K562 (cell line): ENCODE results near the gene SPATA2L. TPM values are rescaled to one million over a fixed set of nuclear protein-coding genes. Genes with fewer than 3 reads are reported as not detected.

Source experiments
- ATAC-seq: fragments of 200-7000 bp; cut with Tn5 transposase; 3 replicates; pipeline ENCODE4 v1.9.1; 2020; ENCODE audit warnings: moderate library complexity
- BruUV-seq: library from RNA; stranded (reverse); fragments of 400-500 nt; replicated peaks from 2 replicates; lab custom pipeline; 2021; lab: Mats Ljungman, UMichigan
- CTCF ChIA-PET: fragments of 300-600 bp; formaldehyde crosslinking; extraction: SDS; loops from one replicate; lab custom pipeline; 2021; ENCODE audit warnings: low intra/inter-chr PET ratio; lab: Yijun Ruan, JAX
- POLR2A ChIA-PET: fragments of 300-600, 350-650 bp; sonication (Branson Sonifier 250); formaldehyde crosslinking; extraction: SDS; loops from one replicate; lab custom pipeline; 2021; ENCODE audit warnings: antibody characterized with exemption, inconsistent platforms; lab: Yijun Ruan, JAX
- DNase-seq, 4 experiments: peaks; one replicate each; pipeline versions ENCODE4 v3.0.0 to v3.0.0-alpha.2; 2011 to 2018; ENCODE audit warnings: low spot score in 3 of 4, mixed read lengths in 3 of 4; ENCODE audit errors: extremely low read depth in 1 of 4
- FAIRE-seq: peaks from 2 replicates; lab custom pipeline; 2011; peaks lifted over from hg19 to GRCh38; lab: Jason Lieb, UNC
- H2AFZ ChIP-seq: 2 replicates; pipeline ENCODE4 v1.6.0; 2011; ENCODE audit warnings: low read depth, low read length, control low read depth, inconsistent platforms
- H3K27ac ChIP-seq: fragments of 200-600 bp; 3 replicates; pipeline ENCODE4 v1.8.0; 2011; ENCODE audit warnings: low read depth, mild to moderate bottlenecking, control low read depth, inconsistent platforms, low read length, moderate library complexity, mixed read lengths; ENCODE audit errors: extremely low read depth
- H3K27me3 ChIP-seq, 2 experiments: fragments of 300-600 bp in 1 of 2; 2 replicates in 1 of 2; 3 replicates in 1 of 2; pipeline versions ENCODE4 v1.6.0 to v1.8.0; 2011; ENCODE audit warnings: inconsistent platforms in 2 of 2, low read length in 2 of 2, mild to moderate bottlenecking in 1 of 2, mixed read lengths in 1 of 2, moderate library complexity in 1 of 2; ENCODE audit not compliant: control insufficient read depth in 2 of 2, insufficient read depth in 2 of 2
- H3K36me3 ChIP-seq: fragments of 300-600 bp; 3 replicates; pipeline ENCODE4 v1.8.0; 2011; ENCODE audit warnings: mild to moderate bottlenecking, low read length, inconsistent platforms; ENCODE audit not compliant: control insufficient read depth, insufficient read depth
- H3K4me1 ChIP-seq, 2 experiments: fragments of 200-600 bp in 1 of 2; replicated peaks in 1 of 2; 2 replicates in 1 of 2; 3 replicates in 1 of 2; pipeline versions ENCODE4 v1.5.1 to v1.8.0; 2011; ENCODE audit warnings: inconsistent platforms in 2 of 2, low read length in 2 of 2, mild to moderate bottlenecking in 1 of 2, mixed read lengths in 1 of 2, moderate library complexity in 1 of 2; ENCODE audit not compliant: control insufficient read depth in 2 of 2, insufficient read depth in 2 of 2
- H3K4me2 ChIP-seq: 2 replicates; pipeline ENCODE4 v1.6.1; 2011; ENCODE audit warnings: low read length, control low read depth, inconsistent platforms, mixed read lengths; ENCODE audit not compliant: insufficient read depth
- H3K4me3 ChIP-seq: fragments of 200-600 bp; sonication (generic), shearing (Covaris generic); 2 replicates; pipeline ENCODE4 v1.5.1; 2016; ENCODE audit warnings: control low read depth, inconsistent platforms
- H3K79me2 ChIP-seq: fragments of 200-600 bp; 3 replicates; pipeline ENCODE4 v1.8.0; 2011; ENCODE audit warnings: low read length, inconsistent platforms; ENCODE audit not compliant: control insufficient read depth, insufficient read depth
- H3K9ac ChIP-seq, 2 experiments: 2 replicates each; pipeline versions ENCODE4 v1.6.0 to v1.6.1; 2011; ENCODE audit warnings: low read depth in 2 of 2, low read length in 2 of 2, control low read depth in 1 of 2, inconsistent platforms in 1 of 2, mild to moderate bottlenecking in 1 of 2, mixed read lengths in 1 of 2; ENCODE audit not compliant: insufficient read depth in 1 of 2
- H3K9me1 ChIP-seq: one replicate; pipeline ENCODE4 v1.6.0; 2011; ENCODE audit warnings: inconsistent platforms, mild to moderate bottlenecking, low read length, moderate library complexity; ENCODE audit not compliant: control insufficient read depth, insufficient read depth
- H3K9me3 ChIP-seq: replicated peaks from 2 replicates; pipeline ENCODE4 v1.5.1; 2011; ENCODE audit warnings: low read depth, low read length, inconsistent platforms; ENCODE audit not compliant: control insufficient read depth, insufficient read depth
- H4K20me1 ChIP-seq: replicated peaks from 2 replicates; pipeline ENCODE4 v1.6.1; 2011; ENCODE audit warnings: low read length, inconsistent platforms, mixed read lengths; ENCODE audit not compliant: control insufficient read depth, insufficient read depth
- ARNT ChIP-seq, 2 experiments: fragments of 450-650 bp; IDR thresholded peaks; 2 replicates each; pipeline ENCODE4 v1.6.1; 2016; ENCODE audit warnings: mild to moderate bottlenecking in 1 of 2
- CBFB ChIP-seq: sonication (generic); formaldehyde crosslinking; IDR thresholded peaks from 2 replicates; pipeline ENCODE4 v1.4.0; 2020; ENCODE audit warnings: mild to moderate bottlenecking, missing genetic modification reagents
- COPS2 ChIP-seq: fragments of 450-650 bp; conservative IDR thresholded peaks from 2 replicates; pipeline ENCODE4 v1.6.1; 2016; ENCODE audit warnings: mild to moderate bottlenecking, moderate library complexity
- MTA1 ChIP-seq: fragments of 450-650 bp; IDR thresholded peaks from 2 replicates; pipeline ENCODE4 v1.6.1; 2017; ENCODE audit warnings: borderline replicate concordance
- POLR2B ChIP-seq: fragments of 450-650 bp; IDR thresholded peaks from 2 replicates; pipeline ENCODE4 v1.6.1; 2018; ENCODE audit warnings: low read depth; ENCODE audit not compliant: partially characterized antibody
- SMAD4 ChIP-seq: fragments of 250-450 bp; sonication (Bioruptor Pico); conservative IDR thresholded peaks from 2 replicates; pipeline ENCODE4 v1.8.0; 2021; ENCODE audit warnings: inconsistent platforms, mild to moderate bottlenecking, moderate library complexity
- SOX6 ChIP-seq: fragments of 450-650 bp; IDR thresholded peaks from 2 replicates; pipeline ENCODE4 v1.6.1; 2014; ENCODE audit warnings: mild to moderate bottlenecking
- ZBTB40 ChIP-seq, 2 experiments: fragments of 450-650 bp in 1 of 2; sonication (generic) in 1 of 2; formaldehyde crosslinking in 1 of 2; IDR thresholded peaks; 2 replicates each; pipeline versions ENCODE4 v1.7.1 to v1.9.0; 2016 to 2022; ENCODE audit warnings: inconsistent platforms in 1 of 2, mild to moderate bottlenecking in 1 of 2, missing genetic modification reagents in 1 of 2
- ZNF282 ChIP-seq: sonication (generic); formaldehyde crosslinking; IDR thresholded peaks from 2 replicates; pipeline ENCODE4 v1.8.1; 2023; ENCODE audit warnings: missing genetic modification reagents
- WGBS: fragments of 100-300 bp; shearing (Covaris generic); methylation state at CpG from one replicate; pipeline ENCODE4 v1.1.6; 2016; ENCODE audit warnings: low coverage, mixed read lengths; ENCODE audit not compliant: insufficient coverage; ENCODE audit errors: missing lambda C conversion rate; 5-methylcytosine and 5-hydroxymethylcytosine counted together
- in situ Hi-C: fragments of 300-500 bp; cut with MboI; formaldehyde crosslinking; loops from 4 replicates; pipeline ENCODE4 v1.15.0; 2018; ENCODE audit warnings: inconsistent platforms, mixed read lengths
- intact Hi-C: fragments of 100-400 bp; cut with micrococcal nuclease; formaldehyde crosslinking; loops from 2 replicates; pipeline ENCODE4 v1.14.2; 2022
- polyA plus RNA-seq, 8 experiments: library from polyadenylated mRNA; depleted of rRNA in 4 of 8; stranded (reverse) in 5 of 8; unstranded in 3 of 8; fragments of >200 nt; fragmentation: Nextera tagmentation in 2 of 8; fragmentation: Illumina TruSeq in 1 of 8; extraction: Ambion mirVana in 2 of 8; extraction: Trizol in 1 of 8; gene quantifications; 2 replicates each; pipeline versions ENCODE4 v1.2.1 to v1.2.3, GENCODE V29; 2011 to 2014; ENCODE audit warnings: inconsistent platforms in 1 of 8, missing spikeins in 1 of 8
- total RNA-seq, 7 experiments: library from RNA; depleted of rRNA in 6 of 7; stranded (reverse); fragments of >200 nt in 6 of 7; fragmentation: Illumina TruSeq in 2 of 7; extraction: Trizol in 2 of 7; gene quantifications; 2 replicates each; pipeline versions ENCODE4 v1.2.1 to v1.2.3, GENCODE V29; 2011 to 2021; ENCODE audit warnings: low replicate concordance in 1 of 7
- TF ChIP-seq, protein P1 (sequence below): fragments of 450-650 bp; formaldehyde crosslinking; IDR thresholded peaks from 2 replicates; pipeline ENCODE4 v1.4.0; 2020; ENCODE audit warnings: mild to moderate bottlenecking, moderate library complexity

Gene SPATA2L
- total and polyA plus RNA-seq, 9 of the 15 experiments (the other 6 are each of a cell fraction or from before 2014, with no cell fraction given) = 0.13 to 19.2 (median 4.8) TPM; not detected in 1

GRCh38 chr16:89658221-89658879 is 43.2 kb downstream of the SPATA2L start:
- H3K9me3 ChIP-seq = no peaks in the 10 kb centered on the region; the same call in 1 of the 2 replicates
- H3K27ac ChIP-seq = peak overlapping the region; percentile 82
- CTCF ChIA-PET = no interaction called here
- H3K36me3 ChIP-seq = peaks cover 48% of the 10 kb centered on the region
- WGBS = under 1% methylated on average over 26 of the region's 27 CpGs
- H2AFZ ChIP-seq = peak overlapping the region; percentile 81
- peaks cover 7% of the 10 kb centered on the region for H3K9me1 ChIP-seq
- peak; percentile 72 for ATAC-seq
- intact Hi-C loops = no loop called here
- peaks cover 4% of the 10 kb centered on the region; the same call in 1 of the 2 replicates for H4K20me1 ChIP-seq
- BruUV-seq = no TSS peak
- FAIRE-seq = no peak
- peak overlapping the region; percentile 70 for H3K4me3 ChIP-seq
- H3K4me2 ChIP-seq = peak overlapping the region; percentile 87
- in situ Hi-C loops = no loop called here
- peaks cover 69% of the 10 kb centered on the region for H3K79me2 ChIP-seq
- H3K4me1 ChIP-seq = peaks cover 4 to 49% of the 10 kb centered on the region in 2 experiments; a peak in 3 of 5 replicates
- peak overlapping the region; percentile 86 to 99 for H3K9ac ChIP-seq
- POLR2A ChIA-PET = interaction anchor here (0.6 to 1.8 kb wide), 8 partner anchors 9 to 645 kb away, joined by 3 to 6 read pairs (median 3); partner anchors contain the start of gene CDK10
- DNase-seq = peak; percentile 46 to 55 (median 50)
- H3K27me3 ChIP-seq = no peaks in the 10 kb centered on the region
- TF ChIP-seq SMAD4 (CRISPR knock-in tag) (0 out of 2 replicates have a peak, but pooled peaks have one; percentile 7), ZNF282 (CRISPR knock-in tag) (no peak), ZBTB40 (IDR thresholded peaks at IDR 0.05) (peak; percentile 48), ZBTB40 (CRISPR knock-in tag; IDR thresholded peaks at IDR 0.05) (no peak), POLR2B (peak; percentile 20), COPS2 (no peak), SOX6 (0 out of 2 replicates have a peak, but pooled peaks have one; percentile 5), MTA1 (0 out of 2 replicates have a peak, but pooled peaks have one; percentile 16), ARNT (IDR thresholded peaks at IDR 0.05) (no peak), CBFB (CRISPR knock-in tag) (0 out of 2 replicates have a peak, but pooled peaks have one; percentile 14)
- TF ChIP-seq, protein P1, sequence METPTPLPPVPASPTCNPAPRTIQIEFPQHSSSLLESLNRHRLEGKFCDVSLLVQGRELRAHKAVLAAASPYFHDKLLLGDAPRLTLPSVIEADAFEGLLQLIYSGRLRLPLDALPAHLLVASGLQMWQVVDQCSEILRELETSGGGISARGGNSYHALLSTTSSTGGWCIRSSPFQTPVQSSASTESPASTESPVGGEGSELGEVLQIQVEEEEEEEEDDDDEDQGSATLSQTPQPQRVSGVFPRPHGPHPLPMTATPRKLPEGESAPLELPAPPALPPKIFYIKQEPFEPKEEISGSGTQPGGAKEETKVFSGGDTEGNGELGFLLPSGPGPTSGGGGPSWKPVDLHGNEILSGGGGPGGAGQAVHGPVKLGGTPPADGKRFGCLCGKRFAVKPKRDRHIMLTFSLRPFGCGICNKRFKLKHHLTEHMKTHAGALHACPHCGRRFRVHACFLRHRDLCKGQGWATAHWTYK (CRISPR knock-in tag) = peak; percentile 15; the same call in 1 of the 2 replicates
